Activated T-cell treated with anti-CD3 and anti-CD28 coated beads for 1 hour (primary cell): Measurements from ENCODE around the gene SLC35E3.

ENCODE experiments used
- DNase-seq: peaks from one replicate; pipeline ENCODE4 v3.0.0-alpha.2; 2020; ENCODE audit warnings: low read depth

SLC35E3 gene

DNA sequence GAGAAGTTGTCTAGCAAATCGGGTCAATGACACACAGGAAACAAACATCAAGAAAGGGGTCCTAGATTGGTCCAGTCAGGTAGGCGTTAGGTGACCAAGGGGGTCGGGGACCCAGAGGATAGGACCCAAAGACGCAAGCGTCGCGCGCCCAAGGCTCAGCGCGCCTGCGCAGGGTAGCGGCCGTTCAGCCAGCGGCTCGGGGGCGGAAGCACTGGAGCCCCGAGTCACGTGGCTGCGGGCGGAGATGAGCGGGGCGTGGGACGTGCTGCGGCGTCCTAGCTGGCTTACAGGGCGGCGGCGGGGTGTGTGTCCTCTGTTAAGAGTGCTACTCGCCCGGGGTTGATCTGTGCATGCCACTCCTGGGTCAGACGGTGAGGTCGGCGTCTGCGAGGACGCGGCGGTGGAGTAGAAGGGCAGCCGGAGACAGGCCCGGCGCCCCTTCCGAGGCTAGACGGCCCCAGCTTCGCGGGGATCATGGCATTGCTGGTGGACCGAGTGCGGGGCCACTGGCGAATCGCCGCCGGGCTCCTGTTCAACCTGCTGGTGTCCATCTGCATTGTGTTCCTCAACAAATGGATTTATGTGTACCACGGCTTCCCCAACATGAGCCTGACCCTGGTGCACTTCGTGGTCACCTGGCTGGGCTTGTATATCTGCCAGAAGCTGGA is at the start of gene SLC35E3:
Gene SLC35E3 (plus strand): TSS at position 273 of the 668 bp plus-strand sequence. CDS start 202 bp downstream, at position 475.
- DNase-seq: peak; percentile 84

DNA sequence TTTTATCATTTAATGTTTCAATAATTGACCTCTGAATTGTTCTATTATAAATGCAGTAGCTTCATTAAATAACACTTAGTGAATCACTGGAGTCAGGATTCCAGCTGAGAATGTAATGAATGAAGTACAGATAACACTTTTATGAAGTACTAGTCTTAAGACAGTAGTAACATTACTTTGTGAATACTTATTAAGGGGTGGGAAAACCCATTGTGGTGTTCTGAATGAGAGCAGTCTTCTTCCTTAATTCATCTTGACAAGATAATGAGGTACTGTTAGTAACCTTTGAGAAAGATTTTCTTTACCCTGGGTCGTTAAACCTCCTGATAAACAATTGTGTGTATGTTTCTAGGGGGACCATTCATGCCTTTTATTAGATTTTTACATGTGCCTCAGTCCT is 46.5 kb upstream of the SLC35E3 start:
- no peak for DNase-seq

DNA sequence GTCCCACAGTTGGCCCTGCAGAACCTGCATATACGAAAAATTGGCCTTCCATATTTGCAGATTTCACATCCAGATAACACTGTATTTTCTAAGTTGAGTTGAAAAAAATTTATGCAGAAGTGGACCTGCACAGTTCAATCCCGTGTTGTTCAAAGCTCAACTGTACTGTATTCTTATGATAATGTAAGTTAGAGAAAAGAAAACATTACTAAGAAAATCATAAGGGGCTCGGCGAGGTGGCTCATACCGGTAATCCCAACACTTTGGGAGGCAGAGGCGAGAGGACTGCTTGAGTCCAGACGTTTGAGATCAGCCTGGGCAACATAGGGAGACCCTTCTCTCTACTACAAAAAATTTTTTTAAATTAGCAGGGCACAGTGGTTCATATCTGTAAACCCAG is 18.2 kb upstream of the SLC35E3 start:
- DNase-seq: no peak

DNA sequence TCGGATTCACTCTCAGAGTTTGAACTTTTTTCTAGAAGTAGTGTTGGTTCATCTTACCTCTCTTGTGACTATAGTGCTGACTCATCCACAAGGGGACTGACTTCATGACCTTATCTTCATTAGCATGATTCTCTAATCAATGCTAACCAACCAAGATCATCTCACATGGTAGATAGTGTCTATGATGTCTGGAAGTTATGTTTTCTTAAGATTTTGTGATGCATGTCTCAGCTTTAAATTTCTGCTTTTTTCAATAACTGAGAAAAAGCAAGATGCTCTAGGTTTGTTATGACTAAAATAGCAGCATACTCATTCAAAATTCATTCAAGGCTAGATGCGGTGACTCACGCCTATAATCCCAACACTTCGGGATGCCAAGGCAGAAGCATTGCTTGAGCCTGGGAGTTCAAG is 12.3 kb upstream of the SLC35E3 start:
- DNase-seq: no peak

DNA sequence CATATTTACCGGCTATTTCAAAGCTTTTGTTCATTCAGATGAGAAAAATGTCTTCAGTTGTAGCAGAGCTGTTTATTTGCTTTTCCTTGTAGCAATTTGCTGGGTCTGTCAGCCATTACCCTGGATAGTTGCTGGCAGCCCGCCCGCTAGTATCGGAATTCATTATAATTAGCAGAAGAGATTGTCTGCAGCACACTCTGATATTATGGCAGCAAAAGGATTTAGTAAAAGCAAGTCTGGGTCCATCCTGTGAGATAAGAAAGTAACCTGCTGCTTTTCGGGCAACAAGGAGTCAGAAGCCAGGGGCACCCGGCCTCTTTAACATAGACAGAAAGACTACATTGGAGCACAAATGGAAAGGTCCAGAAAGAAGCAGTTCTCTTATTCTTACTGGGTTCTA is 6.1 kb upstream of the SLC35E3 start:
- DNase-seq: no peak

DNA sequence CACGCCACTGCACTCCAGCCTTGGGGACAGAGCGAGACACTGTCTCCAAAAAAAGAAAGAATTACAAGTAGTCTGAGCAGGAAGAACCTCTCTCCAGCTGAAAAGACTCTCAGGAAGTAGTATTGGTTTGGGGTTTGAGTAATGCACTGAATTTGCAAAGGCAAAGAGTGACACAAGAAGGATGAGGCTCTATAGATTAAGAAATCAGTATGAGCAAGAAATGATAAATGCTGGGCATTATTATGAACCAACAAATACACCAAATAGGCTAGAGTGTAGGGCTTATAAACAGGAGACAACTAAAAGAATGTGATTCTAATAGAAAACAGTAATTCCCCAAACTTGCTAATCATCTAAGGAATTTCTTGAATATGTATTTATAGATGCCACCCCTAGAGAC is 2.6 kb upstream of the SLC35E3 start:
- no peak for DNase-seq

DNA sequence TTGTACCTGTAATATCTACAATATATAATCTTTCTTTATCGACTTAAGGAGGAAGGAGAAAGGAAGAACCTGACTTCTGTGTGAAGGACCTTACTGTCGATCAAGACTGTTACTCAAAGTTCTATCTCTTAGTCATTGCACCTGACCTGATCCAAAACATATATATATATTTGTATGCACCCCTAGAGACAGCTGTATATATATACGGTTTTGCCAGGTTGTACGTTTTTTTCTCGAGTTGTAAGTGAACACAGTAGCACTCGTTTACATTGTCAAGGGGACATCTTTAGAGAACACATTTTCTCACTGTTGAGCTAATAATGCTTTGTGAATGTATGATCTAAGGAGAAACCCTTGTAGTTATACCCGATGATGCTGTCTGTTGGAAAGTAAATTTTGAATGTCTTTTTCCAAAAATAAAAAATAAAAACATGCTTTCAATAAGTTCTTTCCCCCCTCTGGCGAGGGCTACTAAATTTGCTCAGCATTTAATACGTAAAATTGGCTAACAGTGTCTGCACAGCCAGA is 536 bp upstream of the SLC35E3 start:
- no peak for DNase-seq

DNA sequence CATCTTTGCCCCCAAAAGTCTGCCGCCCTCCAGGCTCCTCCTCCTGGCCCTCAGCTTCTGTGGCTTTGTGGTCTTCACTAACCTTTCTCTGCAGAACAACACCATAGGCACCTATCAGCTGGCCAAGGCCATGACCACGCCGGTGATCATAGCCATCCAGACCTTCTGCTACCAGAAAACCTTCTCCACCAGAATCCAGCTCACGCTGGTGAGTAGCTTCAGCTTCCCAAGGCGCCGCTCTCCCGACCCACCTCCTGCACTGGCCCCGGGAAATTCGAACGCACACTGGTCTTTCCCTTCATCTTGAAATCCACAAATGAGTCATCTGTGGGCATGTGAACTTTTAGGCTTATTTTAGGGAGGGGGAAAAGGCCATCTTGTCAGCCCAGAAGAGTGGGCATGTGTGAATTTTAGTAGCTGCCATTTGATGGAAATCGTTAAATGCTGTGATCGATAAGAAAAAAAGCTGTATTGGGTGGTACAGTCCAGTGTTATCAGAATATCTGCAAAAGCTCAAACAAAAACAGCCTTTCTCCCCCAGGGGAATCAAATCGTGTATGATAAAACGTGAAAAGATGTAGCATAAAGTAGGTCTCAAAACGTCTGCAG is 700 bp downstream of the SLC35E3 start:
- peak; percentile 14 for DNase-seq

DNA sequence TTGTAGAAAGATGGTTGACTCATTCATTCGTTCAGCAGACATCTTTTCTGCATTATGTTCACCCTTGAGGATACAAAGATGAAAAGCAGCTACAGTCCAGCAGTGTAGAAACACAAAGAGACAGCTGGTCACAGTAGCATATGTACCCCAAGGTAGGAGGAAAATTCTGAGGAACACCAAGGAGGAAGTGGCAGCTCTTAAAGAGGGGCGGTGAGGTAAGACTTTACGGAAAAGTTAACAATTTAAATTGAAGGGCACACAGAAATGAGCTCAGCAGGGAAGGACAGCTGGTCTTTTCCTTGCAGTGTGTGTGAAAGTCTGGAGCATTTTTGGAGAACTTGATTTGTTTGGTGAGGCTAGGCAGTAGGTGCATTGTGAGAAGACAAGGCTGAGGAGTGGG is 3.5 kb downstream of the SLC35E3 start:
- no peak for DNase-seq

DNA sequence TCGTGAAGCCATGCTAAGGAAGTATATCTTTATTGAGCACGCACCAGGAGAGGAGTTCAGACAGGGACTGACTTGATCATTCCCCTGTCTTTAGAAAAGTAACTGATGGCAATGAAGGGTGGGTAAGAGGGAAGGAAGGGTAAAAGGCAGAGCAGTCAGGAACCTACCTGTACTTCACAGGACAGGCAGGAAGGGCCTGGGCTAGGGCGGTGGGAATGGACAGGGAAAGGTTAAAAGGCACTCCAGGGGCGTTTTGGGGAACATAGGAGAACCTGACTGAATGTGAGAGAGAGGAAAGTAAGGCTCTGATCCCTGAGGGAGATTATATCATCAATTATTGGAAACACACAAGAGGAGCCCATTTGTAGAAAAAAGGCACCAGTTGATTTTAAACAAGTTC is 3.9 kb downstream of the SLC35E3 start:
- no peak for DNase-seq

DNA sequence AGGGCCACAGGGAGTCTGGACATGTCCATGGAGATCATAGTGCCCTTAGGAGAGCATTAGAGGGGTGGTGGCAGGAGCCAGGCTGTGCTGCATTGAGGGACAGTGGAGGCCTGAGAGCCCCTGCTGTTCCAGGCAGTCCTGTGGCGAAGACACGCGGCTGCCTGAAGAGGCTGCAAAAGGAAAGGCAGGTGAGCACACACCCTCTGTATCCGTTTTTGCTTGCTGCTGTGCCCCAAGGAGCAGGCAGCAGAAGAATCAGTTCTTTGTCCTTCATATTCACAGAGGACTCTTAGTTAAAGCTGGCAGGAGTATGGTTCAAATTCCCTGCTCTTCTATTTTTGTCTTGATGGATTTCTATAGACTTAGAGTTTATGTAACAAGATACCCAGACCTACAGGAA is 4.5 kb downstream of the SLC35E3 start:
- DNase-seq: no peak

DNA sequence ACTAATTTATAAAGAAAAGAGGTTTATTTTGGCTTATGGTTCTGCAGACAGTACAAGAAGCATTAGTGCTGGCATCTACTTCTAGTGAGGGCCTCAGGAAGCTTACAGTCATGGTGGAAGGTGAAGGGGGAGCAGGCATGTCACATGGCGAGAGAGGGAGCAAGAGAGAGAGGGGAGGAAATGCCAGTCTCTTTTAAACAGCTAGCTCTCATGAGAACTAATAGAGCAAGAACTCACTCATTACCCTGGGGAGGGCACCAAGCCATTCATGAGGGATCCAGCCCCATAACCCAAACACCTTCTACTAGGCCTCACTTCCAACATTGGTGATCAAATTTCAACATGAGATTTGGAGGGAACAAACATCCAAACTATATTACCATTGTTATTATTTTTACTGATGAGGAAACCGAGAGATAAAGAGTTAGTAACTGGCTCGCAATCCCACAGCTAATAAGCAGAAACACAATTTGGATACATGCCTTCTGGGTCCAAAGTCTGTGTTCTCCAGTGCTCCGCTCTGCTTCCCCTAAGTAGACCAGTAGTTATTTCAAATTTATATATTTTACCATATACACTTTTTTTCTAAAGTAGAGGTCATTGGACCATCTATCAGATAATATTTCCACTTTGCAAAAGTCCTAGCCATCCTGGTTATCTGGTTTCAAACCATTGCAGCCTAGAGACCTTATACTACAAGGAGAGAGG is 9.7 kb downstream of the SLC35E3 start:
- no peak for DNase-seq

DNA sequence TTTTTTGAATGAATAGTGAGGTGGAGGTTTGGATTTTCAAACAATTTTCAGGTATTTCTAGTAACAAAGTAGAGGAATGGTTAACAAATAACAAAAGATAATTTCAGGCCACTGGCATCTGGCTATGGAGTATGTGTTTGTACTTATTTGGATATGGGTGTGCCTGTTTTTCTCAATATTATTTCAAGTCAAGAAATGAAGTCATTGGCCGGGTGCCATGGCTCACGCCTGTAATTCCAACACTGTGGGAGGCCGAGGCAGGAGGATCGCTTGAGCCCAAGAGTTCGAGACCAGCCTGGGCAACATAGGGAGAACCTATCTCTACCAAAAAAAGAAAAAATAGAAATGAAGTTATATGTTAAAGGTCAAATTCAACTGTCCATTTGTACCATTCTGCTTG is 13.9 kb downstream of the SLC35E3 start:
- no peak for DNase-seq

DNA sequence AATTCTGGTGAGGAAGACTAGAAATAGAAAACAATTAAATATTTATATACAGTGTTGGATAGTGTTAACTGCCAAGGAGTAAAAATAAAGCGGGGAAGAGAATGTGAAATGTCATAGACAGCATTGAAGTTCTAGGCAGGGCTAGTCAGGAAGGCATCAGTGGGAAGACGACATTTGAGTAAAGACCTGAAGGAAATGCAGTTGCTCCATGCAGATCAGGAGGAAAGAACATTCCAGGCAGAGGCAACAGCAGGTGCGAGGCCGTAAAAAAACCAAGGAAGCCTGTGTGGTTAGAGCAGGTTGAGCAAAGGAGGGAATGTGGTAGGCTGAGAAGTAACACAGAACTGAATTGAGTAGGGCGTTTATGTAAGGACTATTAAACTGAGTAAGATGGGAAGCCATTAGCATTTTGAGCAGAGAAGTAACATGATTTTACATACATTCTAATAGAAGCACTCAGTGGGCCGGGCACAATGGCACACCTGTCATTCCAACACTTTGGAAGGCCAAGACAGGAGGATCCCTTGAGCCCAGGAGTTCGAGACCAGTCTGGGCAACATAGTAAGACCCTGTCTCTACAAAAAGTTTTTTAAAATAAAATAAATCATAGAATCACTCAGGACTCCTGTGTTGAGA is 14.9 kb downstream of the SLC35E3 start:
- no peak for DNase-seq

DNA sequence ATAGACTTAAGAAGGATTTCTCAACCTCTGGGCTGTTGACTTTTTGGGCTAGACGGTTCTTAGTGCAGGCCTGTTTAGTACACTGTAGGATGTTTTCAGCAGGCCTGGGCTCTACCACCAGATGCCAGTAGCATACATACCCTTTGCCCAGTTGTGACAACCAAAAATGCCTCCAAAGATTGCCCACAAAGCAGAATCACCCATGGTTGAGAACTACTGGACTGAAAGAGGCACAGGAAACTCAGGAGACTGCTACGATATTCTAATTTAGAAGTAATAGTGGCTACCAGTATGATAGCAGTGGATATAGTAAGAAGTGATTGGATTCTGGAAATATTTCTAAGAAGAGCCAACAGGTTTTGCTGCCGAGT is 15.5 kb downstream of the SLC35E3 start:
- no peak for DNase-seq

DNA sequence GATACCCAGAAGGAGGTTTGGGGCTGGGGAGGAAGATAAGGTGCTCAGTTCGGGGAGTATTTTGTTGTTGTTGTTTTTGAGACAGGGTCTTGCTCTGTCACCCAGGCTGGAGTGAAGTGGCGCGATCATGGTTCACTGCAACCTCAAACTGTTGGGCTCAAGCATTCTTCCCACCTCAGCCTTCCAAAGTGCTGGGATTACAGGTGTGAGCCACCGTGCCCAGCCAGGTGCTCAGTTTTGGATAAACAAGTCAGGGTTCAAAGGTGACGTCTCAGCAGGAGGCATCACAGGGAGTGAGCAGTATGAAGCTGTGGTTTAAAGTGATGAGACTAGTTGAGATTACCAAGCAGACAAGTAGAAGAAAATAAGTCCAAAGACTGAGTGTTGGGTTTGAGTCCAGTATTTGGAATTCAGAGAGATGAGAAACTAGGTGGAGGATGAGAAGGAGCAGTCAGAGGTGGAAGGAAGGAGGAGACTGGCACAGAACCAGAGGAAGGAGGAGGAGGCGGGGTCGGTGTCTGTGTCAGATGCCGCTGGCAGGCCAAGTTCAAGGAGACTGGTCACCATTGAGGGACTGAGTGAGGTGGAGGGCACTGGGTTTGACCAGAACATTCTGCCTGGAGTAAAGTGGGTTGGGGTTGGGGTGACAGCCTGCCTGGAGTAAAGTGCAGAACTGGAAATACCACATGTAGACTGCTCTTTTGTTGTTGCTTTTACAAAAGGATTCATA is 16.1 kb downstream of the SLC35E3 start:
- DNase-seq: no peak

DNA sequence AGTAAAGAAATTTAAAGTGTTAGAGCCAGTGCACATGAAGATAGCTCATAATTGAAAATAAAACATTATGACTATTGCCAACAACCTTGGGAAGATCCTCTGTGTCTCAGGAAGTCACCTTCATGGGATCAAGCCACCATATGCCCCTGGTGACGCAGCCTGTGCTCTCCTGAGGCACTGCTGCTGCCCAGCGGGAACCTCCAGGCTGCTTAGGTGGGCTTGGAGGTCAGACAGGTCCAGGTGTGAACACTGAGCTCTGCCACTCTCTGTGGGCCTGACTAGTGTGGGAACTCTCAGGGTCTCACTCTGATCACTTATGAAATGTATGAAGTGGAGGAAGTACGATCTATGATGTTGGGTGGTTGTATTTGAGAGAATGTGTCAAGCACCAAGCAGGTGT is 16.7 kb downstream of the SLC35E3 start:
- DNase-seq: no peak

DNA sequence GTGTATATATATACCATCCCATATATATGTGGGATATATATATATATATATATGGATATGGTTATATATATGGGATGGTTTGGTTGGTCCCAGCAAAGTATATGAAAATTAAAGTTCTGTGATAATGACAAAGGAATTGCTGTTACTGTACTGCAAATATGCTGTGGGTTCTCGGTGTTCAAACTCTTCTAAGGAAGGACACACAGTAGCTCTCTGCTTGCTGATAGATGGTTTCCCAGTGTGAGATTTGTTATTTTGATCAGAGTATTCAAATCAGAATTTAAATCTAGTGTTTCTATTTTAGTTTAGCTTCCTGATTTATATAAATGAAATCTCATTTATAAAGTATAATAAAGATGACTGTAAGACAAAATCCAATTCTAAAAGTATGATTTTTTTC is 19.7 kb downstream of the SLC35E3 start:
- DNase-seq: no peak

DNA sequence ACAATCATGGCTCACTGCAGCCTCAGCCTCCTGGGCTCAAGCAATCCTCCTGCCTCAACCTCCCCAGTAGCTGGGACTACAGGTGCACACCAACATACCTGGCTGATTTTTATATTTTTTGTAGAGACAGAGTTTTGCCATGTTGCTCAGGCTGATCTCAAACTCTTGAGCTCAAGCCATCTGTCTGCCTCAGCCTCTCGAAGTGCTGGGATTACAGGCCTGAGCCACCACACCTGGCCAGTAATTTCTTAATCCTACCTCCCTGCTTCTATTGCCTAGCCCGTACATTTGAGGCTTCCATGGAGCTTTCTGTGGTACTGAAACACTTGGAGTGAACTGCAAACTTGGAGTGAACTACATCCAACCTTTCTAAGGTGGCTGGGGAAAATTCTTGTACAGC is 20.7 kb downstream of the SLC35E3 start:
- no peak for DNase-seq

DNA sequence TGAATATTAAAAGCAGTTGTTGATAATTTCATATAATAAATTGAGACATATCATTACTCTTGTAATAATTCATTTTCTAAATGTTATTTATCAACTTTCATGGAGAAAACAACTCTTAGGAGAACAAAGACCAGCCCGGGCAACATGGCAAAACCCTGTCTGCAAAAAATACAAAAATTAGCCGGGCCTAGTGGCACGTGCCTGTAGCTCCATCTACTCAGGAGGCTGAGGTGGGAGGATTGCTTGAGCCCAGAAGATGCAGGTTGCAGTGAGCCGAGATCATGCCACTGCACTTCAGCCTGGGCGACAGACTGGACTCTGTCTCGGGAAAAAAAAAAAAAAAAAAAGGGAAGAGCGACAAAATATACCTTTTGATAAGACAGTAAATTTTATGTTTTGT is 21.2 kb downstream of the SLC35E3 start:
- no peak for DNase-seq

DNA sequence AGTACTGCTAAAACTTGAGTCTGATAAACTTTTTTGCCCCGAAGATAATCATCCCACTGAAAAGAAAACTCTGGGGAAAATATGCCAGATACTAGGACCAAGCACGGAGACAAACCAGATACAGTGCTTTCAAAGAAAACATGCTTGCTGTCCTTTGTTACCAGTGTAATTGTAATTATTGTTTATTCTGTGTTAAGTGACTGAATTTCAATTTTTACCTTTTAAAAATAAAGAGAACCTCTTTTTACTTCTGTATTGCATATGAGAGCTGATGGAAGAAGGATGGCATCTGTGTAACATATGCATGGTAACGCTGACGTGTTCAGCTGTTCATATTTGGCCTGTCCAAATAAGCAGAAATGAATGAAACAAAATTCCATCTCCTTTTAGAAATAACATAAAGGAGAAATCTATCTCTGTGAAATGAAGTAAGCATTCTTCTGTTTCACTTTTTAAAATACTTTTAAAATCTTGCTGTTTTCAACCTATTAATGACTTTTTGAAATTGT is 22.5 kb downstream of the SLC35E3 start:
- no peak for DNase-seq

DNA sequence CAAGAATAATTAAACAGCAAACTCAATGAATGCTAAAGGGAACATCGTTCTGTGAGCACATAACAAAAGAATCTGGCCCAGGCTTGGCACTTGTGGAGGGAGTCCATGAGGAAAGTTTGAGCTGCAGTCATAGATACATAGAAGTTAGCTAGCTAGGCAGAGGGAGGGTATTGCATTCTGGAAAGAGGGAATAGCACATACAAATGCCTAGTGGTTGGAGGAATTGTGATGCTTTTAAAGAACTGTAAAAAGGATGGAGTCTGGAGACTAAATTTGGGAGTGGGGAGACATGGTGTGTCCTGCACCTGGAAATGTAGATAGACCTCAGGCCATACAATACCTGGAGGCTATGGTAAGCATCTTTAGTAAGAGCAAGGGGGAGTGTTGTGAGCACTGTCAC is 24.0 kb downstream of the SLC35E3 start:
- DNase-seq: no peak
